MM.1S (cell line): ENCODE measurements around the gene PTPRF.

Experiments
- EZH2 ChIP-seq: fragments of 300-600 bp; sonication (generic); optimal IDR thresholded peaks from 2 replicates; pipeline ENCODE3; 2017; ENCODE audit warnings: low read depth, mild to moderate bottlenecking, antibody characterized with exemption, low read length, mixed read lengths
- TF ChIP-seq, protein P1 (sequence below): fragments of 300-600 bp; sonication (generic); IDR thresholded peaks from 2 replicates; pipeline ENCODE4 v1.5.1; 2016; ENCODE audit warnings: antibody characterized with exemption, low read length, mixed read lengths

- TF ChIP-seq, protein P1, sequence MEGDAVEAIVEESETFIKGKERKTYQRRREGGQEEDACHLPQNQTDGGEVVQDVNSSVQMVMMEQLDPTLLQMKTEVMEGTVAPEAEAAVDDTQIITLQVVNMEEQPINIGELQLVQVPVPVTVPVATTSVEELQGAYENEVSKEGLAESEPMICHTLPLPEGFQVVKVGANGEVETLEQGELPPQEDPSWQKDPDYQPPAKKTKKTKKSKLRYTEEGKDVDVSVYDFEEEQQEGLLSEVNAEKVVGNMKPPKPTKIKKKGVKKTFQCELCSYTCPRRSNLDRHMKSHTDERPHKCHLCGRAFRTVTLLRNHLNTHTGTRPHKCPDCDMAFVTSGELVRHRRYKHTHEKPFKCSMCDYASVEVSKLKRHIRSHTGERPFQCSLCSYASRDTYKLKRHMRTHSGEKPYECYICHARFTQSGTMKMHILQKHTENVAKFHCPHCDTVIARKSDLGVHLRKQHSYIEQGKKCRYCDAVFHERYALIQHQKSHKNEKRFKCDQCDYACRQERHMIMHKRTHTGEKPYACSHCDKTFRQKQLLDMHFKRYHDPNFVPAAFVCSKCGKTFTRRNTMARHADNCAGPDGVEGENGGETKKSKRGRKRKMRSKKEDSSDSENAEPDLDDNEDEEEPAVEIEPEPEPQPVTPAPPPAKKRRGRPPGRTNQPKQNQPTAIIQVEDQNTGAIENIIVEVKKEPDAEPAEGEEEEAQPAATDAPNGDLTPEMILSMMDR: no peak
- no peak for TF ChIP-seq EZH2
These were observed 65.9 kb downstream of the PTPRF start for GRCh38 chr1:43596579-43596978.
